ENCODE data around the gene FAM193B.
"Not testable (repeated sequence)": the region's sequence is repeated elsewhere in the genome, so short reads cannot be mapped to it uniquely, and the experiment has no call there.

The FAM193B gene

GRCh38 chr5:177497292-177498012, 56.9 kb downstream of the FAM193B start, which contains the start of gene PDLIM7:
PDLIM7 (minus strand) TSS chr5:177497604; CDS start chr5:177496512, 1,092 bp downstream.
- peak; percentile 86 for FAIRE-seq

- no peak for FAIRE-seq
Measured at GRCh38 chr5:177496727-177497291, 57.6 kb downstream of the FAM193B start.

- no peak for FAIRE-seq
Measured at GRCh38 chr5:177496070-177496726, 58.2 kb downstream of the FAM193B start.

- no peak for FAIRE-seq
Measured at GRCh38 chr5:177495243-177496060, 58.9 kb downstream of the FAM193B start.

GRCh38 chr5:177494346-177495195, 59.8 kb downstream of the FAM193B start:
- FAIRE-seq = no peak

- no peak for FAIRE-seq
Measured at GRCh38 chr5:177493795-177494345, 60.5 kb downstream of the FAM193B start.

- FAIRE-seq = no peak
Measured at GRCh38 chr5:177492841-177493240, 61.5 kb downstream of the FAM193B start.

GRCh38 chr5:177491983-177492746, 62.2 kb downstream of the FAM193B start:
- no peak for FAIRE-seq

- no peak for FAIRE-seq
Measured at GRCh38 chr5:177491429-177491945, 62.9 kb downstream of the FAM193B start.

GRCh38 chr5:177490992-177491391, 63.4 kb downstream of the FAM193B start:
- FAIRE-seq = no peak

GRCh38 chr5:177490311-177490991, 63.9 kb downstream of the FAM193B start:
- no peak for FAIRE-seq

- FAIRE-seq = no peak
Measured at GRCh38 chr5:177489119-177489716, 65.1 kb downstream of the FAM193B start.

GRCh38 chr5:177487975-177488374, 66.4 kb downstream of the FAM193B start:
- FAIRE-seq = no peak

- no peak for FAIRE-seq
Measured at GRCh38 chr5:177487144-177487543, 67.2 kb downstream of the FAM193B start.

- no peak for FAIRE-seq
Measured at GRCh38 chr5:177486256-177486655, 68.1 kb downstream of the FAM193B start.

- not testable (repeated sequence) for FAIRE-seq
Measured at GRCh38 chr5:177485753-177486152, 68.6 kb downstream of the FAM193B start.

- no peak for FAIRE-seq
Measured at GRCh38 chr5:177484902-177485549, 69.3 kb downstream of the FAM193B start.

- no peak for FAIRE-seq
Measured at GRCh38 chr5:177483994-177484901, 70.1 kb downstream of the FAM193B start.

Measured in endometrium (tissue), 2 donors.